Adrenal gland (tissue), 12 donors: ENCODE measurements around the gene RAMP3. TPM values are rescaled to one million over a fixed set of nuclear protein-coding genes. Genes with fewer than 3 reads are reported as not detected.
"Not testable (repeated sequence)": the region's sequence is repeated elsewhere in the genome, so short reads cannot be mapped to it uniquely, and the experiment has no call there.

Source experiments
- DNase-seq, 7 donors: peaks; one replicate each; pipeline ENCODE4 v3.0.0-alpha.2; 2019 to 2020
- H3K27ac ChIP-seq, 5 donors: fragments of 200-600 bp; sonication (generic) in 4 of 5; 1 replicate in 3 of 5; 2 replicates in 2 of 5; pipeline versions ENCODE4 v1.5.1 to v1.8.0; 2016 to 2020; ENCODE audit warnings: mild to moderate bottlenecking in 1 of 5
- H3K27me3 ChIP-seq: fragments of 200-600 bp; 2 replicates; pipeline ENCODE4 v1.8.0; 2021
- H3K36me3 ChIP-seq, 2 donors: fragments of 200-600 bp; replicated peaks in 1 of 2; 1 replicate in 1 of 2; 2 replicates in 1 of 2; pipeline versions ENCODE4 v1.5.1 to v1.8.0; 2018 to 2022
- H3K4me1 ChIP-seq, 2 donors: fragments of 200-600 bp; replicated peaks in 1 of 2; 1 replicate in 1 of 2; 2 replicates in 1 of 2; pipeline versions ENCODE4 v1.5.1 to v1.8.0; 2018 to 2021
- H3K4me3 ChIP-seq, 4 donors: fragments of 200-600 bp; sonication (generic) in 3 of 4; one replicate each; pipeline ENCODE4 v1.5.1; 2016 to 2018
- H3K9me3 ChIP-seq, 3 donors: fragments of 200-600 bp; sonication (generic) in 1 of 3; replicated peaks in 1 of 3; 1 replicate in 2 of 3; 2 replicates in 1 of 3; pipeline versions ENCODE4 v1.5.1 to v1.8.0; 2016 to 2021
- POLR2A ChIP-seq, 2 donors: fragments of 450-650 bp; IDR thresholded peaks; one replicate each; pipeline ENCODE4 v1.6.1; 2017; ENCODE audit warnings: antibody characterized with exemption in 2 of 2, mild to moderate bottlenecking in 2 of 2, moderate library complexity in 1 of 2
- WGBS, 4 donors: extraction: QIAGEN DNeasy Blood & Tissue Kit in 2 of 4; methylation state at CpG; one replicate each; pipeline versions ENCODE4 v1.1.5 to v1.1.7; 2013 to 2017; 5-methylcytosine and 5-hydroxymethylcytosine counted together
- intact Hi-C, 2 donors: fragments of 100-400 bp; cut with DNase I; formaldehyde crosslinking; loops; one replicate each; pipeline versions ENCODE4 v1.14.1 to v1.15.0; 2022 to 2023
- polyA plus RNA-seq, 3 donors: library from polyadenylated mRNA; stranded (reverse); fragments of 200-250 nt in 2 of 3; fragments of 350-450 nt in 1 of 3; fragmentation: Illumina TruSeq in 1 of 3; extraction: RNeasy Lipid Tissue Mini Kit (QIAGEN cat#74804) in 1 of 3; gene quantifications; one replicate each; pipeline ENCODE4 v1.2.3, GENCODE V29; 2013 to 2014
- total RNA-seq, 9 donors: library from RNA; depleted of rRNA in 4 of 9; stranded (reverse); fragments of >200 nt in 4 of 9; fragments of 120-200 nt in 1 of 9; fragmentation: NEBNext Ultra II Directional in 1 of 9; extraction: Animal tissue kit (Norgen Biotek cat#: 25700) in 1 of 9; gene quantifications; one replicate each; pipeline versions ENCODE4 v1.1.0 to v1.2.4, GENCODE V29; 2013 to 2023
- TF ChIP-seq, protein P1 (sequence below), 6 experiments: fragments of 450-650 bp in 4 of 6; fragments of 200-600 bp in 2 of 6; sonication (generic) in 1 of 6; IDR thresholded peaks; 1 replicate in 5 of 6; 2 replicates in 1 of 6; pipeline versions ENCODE4 v1.5.1 to v1.8.0; 2016 to 2021; ENCODE audit warnings: antibody characterized with exemption in 6 of 6, mild to moderate bottlenecking in 2 of 6, moderate library complexity in 1 of 6
- donor health status: healthy with polysubstance abuse.
- donor health status: Bipolar disorder and iron deficiency.
- donor health status: DM: yes; HTN: yes; CAD: no.
- donor health status: DM: no; HTN: no; CAD: no.
- donor health status: DM: no; HTN: no; CAD: no.
- donor health status: DM: yes; HTN: yes; CAD: no.

The RAMP3 gene
- total and polyA plus RNA-seq, 12 donors: 5.6 to 134 (median 43.0) TPM

DNA sequence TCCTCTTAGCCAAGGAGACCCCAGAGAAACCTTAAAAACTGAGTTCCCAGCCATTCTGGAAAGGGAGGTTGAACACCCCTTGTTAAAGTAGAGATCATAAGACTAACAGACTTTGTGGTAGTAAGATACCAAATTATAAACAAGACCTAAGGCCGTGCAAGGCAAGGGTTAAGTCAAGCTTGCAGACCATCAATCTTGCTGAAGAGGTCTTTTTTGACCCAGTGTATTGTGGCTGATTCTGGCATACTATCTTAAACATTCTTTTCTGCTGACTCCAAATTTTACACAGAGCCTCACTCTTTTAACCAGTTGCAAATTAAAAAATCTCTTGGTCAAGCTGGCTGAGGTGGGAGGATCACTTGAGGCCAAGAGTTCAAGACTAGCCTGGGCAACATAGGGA, 44.9 kb upstream of the RAMP3 start:
- no peak for TF ChIP-seq POLR2A (IDR thresholded peaks at IDR 0.05)
- TF ChIP-seq, protein P1, sequence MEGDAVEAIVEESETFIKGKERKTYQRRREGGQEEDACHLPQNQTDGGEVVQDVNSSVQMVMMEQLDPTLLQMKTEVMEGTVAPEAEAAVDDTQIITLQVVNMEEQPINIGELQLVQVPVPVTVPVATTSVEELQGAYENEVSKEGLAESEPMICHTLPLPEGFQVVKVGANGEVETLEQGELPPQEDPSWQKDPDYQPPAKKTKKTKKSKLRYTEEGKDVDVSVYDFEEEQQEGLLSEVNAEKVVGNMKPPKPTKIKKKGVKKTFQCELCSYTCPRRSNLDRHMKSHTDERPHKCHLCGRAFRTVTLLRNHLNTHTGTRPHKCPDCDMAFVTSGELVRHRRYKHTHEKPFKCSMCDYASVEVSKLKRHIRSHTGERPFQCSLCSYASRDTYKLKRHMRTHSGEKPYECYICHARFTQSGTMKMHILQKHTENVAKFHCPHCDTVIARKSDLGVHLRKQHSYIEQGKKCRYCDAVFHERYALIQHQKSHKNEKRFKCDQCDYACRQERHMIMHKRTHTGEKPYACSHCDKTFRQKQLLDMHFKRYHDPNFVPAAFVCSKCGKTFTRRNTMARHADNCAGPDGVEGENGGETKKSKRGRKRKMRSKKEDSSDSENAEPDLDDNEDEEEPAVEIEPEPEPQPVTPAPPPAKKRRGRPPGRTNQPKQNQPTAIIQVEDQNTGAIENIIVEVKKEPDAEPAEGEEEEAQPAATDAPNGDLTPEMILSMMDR (IDR thresholded peaks at IDR 0.05): no peak
- Histone ChIP-seq H3K4me1 (peaks cover 15 to 27% of the 10 kb centered on the region in 2 donors), H3K27me3 (no peaks in the 10 kb centered on the region), H3K9me3 (no peaks in the 10 kb centered on the region), H3K36me3 (peaks cover 0 to 15% of the 10 kb centered on the region in 2 donors), H3K4me3 (no peak overlapping the region), H3K27ac (peak overlapping the region in 2 of 5 donors; percentile 97 to 99)
- DNase-seq: peak in 1 of 7 donors; percentile 10
- intact Hi-C loops: no loop called here
- 63 to 87% (median 73%) methylated on average over 1 of the region's 1 CpG for WGBS, 4 donors

DNA sequence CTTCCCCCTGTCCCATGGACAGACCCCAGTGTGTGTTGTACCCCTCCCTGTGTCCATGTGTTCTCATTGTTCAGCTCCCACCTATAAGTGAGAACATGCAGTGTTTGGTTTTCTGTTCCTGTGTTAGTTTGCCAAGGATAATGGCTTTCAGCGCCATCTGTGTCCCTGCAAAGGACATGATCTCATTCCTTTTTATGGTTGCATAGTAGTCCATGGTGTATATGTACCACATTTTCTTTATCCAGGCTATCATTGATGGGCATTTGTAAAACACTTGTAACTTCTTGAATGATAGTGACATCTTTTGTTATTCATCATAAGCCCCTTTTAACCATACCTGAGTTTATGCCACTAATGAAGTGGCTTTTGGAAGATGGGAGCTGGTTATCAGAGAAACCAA, 43.3 kb upstream of the RAMP3 start:
- intact Hi-C loops: not testable (repeated sequence)
- 57 to 80% (median 73%) methylated on average over 1 of the region's 1 CpG for WGBS, 4 donors

DNA sequence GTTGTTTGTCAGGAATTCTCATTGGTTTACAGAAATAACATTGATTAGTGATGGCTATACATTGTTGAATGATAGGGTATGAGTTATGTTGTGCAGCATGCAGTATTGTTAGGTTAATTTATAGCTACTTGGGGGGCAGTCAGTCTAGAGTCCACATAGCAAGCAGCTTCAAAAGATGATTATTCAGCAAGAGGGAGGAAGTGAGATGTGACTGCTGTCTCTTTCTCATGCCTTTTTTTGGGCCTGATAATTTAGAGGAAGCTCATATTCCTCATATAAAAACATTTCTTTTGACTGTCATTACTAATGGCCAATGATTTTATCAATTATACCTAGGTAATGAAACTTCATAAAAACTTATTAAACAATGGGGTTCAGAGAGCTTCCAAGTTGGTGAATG, 42.7 kb upstream of the RAMP3 start:
- Histone ChIP-seq H3K27ac (no peak overlapping the region), H3K4me1 (peaks cover 15 to 16% of the 10 kb centered on the region in 2 donors), H3K4me3 (no peak overlapping the region), H3K36me3 (no peaks in the 10 kb centered on the region), H3K27me3 (no peaks in the 10 kb centered on the region), H3K9me3 (no peaks in the 10 kb centered on the region)
- intact Hi-C loops: no loop called here
- no peak for DNase-seq
- TF ChIP-seq, protein P1 (IDR thresholded peaks at IDR 0.05): no peak
- no peak for TF ChIP-seq POLR2A (IDR thresholded peaks at IDR 0.05)

More for the DNA sequence above, 43.3 kb upstream of the RAMP3 start:
- not testable (repeated sequence) for DNase-seq, H3K36me3 ChIP-seq, H3K27ac ChIP-seq, H3K4me3 ChIP-seq, H3K27me3 ChIP-seq, H3K9me3 ChIP-seq
- H3K4me1 ChIP-seq: peaks cover 15 to 17% of the 10 kb centered on the region in 2 donors

DNA sequence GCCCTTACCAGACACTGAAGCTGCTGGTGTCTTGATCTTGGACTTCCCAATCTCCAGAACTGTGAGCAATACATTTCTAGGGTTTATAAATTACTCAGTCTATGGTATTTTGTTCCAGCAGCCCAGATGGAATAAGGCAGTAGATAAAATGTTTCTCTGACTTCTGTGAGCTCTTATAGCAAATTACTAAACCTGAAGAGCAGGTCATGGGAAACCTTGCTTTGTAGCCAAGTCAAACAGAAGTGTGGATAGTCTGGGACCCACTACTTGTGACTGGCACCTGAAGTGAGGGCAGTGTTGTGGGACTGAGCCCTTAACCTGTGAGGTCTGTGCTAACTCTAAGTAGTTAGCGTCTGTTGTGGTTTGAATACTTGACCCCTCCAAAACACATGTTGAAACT, 41.5 kb upstream of the RAMP3 start:
- intact Hi-C loops: no loop called here
- DNase-seq: no peak
- WGBS, 4 donors: 59 to 90% (median 77%) methylated on average over 1 of the region's 1 CpG
- H3K4me3 ChIP-seq: no peak overlapping the region
- peaks cover 5 to 6% of the 10 kb centered on the region in 2 donors for H3K4me1 ChIP-seq
- no peak overlapping the region for H3K27ac ChIP-seq
- H3K9me3 ChIP-seq: no peaks in the 10 kb centered on the region
- H3K27me3 ChIP-seq: no peaks in the 10 kb centered on the region
- H3K36me3 ChIP-seq: no peaks in the 10 kb centered on the region
- no peak for TF ChIP-seq POLR2A (IDR thresholded peaks at IDR 0.05)
- TF ChIP-seq, protein P1 (IDR thresholded peaks at IDR 0.05): no peak

DNA sequence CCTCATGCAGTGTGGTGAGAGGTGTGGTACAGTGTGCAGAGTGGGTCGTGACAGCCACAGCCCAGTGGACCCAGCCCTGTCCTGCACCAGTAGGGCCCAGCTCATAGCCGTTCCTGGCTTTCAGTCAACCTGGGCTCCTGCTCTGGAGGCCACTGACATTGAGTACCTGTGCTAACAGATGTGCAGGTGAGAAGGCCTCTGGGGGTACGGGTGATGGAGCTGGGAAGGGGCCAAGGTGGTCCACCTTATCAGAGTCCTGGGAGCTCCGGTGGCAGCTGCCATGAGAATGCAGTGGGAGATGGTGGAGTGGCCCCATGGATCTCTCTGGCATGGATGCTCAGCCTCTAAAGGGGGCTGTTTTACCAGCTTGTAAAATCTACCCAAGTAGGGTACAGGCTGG, 40.0 kb upstream of the RAMP3 start:
- DNase-seq: no peak
- peaks cover 0 to under 1% of the 10 kb centered on the region in 2 donors for H3K4me1 ChIP-seq
- intact Hi-C loops: no loop called here

More for the DNA sequence above, 40.0 kb upstream of the RAMP3 start:
- no peaks in the 10 kb centered on the region for H3K9me3 ChIP-seq
- no peaks in the 10 kb centered on the region for H3K27me3 ChIP-seq
- TF ChIP-seq POLR2A (IDR thresholded peaks at IDR 0.05): no peak
- TF ChIP-seq, protein P1 (IDR thresholded peaks at IDR 0.05): no peak
- WGBS, 4 donors: 63 to 83% (median 70%) methylated on average over 4 of the region's 4 CpGs
- no peak overlapping the region for H3K27ac ChIP-seq
- H3K36me3 ChIP-seq: no peaks in the 10 kb centered on the region
- H3K4me3 ChIP-seq: no peak overlapping the region
